ENCODE data around the gene SMARCC2. TPM values are rescaled to one million over a fixed set of nuclear protein-coding genes. Genes with fewer than 3 reads are reported as not detected.

SMARCC2 gene
- total and polyA plus RNA-seq, 2 of the 13 experiments (the other 11 are each of a cell fraction or from before 2014, with no cell fraction given), result 21.3 to 24.1 TPM

DNA sequence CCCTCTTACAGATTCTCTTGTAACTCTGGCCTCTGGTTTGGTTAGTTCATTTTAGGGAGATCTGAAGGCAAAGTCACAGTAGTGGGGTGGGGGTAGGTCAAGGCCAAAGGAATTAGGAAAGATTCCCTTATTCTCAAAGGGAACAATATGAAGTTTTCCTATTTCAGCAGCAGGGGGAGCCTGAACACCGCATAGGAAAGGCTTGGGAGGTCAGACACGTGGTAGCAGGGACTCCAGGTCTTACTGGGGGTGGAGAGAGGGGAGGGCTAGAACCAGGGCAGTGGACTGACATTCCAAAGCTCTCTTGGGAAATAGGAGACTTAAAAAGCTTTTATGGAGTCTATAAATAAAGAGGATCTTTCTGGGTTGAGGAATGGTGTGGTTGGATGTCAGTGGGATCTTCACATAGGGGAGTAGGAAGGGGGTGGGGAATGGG lies 69.9 kb downstream of the SMARCC2 start (continued):
- TF ChIP-seq, protein P1, sequence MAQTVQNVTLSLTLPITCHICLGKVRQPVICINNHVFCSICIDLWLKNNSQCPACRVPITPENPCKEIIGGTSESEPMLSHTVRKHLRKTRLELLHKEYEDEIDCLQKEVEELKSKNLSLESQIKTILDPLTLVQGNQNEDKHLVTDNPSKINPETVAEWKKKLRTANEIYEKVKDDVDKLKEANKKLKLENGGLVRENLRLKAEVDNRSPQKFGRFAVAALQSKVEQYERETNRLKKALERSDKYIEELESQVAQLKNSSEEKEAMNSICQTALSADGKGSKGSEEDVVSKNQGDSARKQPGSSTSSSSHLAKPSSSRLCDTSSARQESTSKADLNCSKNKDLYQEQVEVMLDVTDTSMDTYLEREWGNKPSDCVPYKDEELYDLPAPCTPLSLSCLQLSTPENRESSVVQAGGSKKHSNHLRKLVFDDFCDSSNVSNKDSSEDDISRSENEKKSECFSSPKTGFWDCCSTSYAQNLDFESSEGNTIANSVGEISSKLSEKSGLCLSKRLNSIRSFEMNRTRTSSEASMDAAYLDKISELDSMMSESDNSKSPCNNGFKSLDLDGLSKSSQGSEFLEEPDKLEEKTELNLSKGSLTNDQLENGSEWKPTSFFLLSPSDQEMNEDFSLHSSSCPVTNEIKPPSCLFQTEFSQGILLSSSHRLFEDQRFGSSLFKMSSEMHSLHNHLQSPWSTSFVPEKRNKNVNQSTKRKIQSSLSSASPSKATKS (CRISPR knock-in tag; IDR thresholded peaks at IDR 0.05), result no peak
- TF ChIP-seq, protein P2, sequence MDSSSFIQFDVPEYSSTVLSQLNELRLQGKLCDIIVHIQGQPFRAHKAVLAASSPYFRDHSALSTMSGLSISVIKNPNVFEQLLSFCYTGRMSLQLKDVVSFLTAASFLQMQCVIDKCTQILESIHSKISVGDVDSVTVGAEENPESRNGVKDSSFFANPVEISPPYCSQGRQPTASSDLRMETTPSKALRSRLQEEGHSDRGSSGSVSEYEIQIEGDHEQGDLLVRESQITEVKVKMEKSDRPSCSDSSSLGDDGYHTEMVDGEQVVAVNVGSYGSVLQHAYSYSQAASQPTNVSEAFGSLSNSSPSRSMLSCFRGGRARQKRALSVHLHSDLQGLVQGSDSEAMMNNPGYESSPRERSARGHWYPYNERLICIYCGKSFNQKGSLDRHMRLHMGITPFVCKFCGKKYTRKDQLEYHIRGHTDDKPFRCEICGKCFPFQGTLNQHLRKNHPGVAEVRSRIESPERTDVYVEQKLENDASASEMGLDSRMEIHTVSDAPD (CRISPR knock-in tag; IDR thresholded peaks at IDR 0.05), result no peak
- TF ChIP-seq CHD2 (IDR thresholded peaks at IDR 0.05; ENCODE audit: low read depth, low read length) (no peak), SIN3A (IDR thresholded peaks at IDR 0.05; ENCODE audit: borderline replicate concordance, low read depth, low read length) (peak; percentile 71; the same call in 1 of the 2 replicates), ISX (CRISPR knock-in tag; conservative IDR thresholded peaks at IDR 0.05) (no peak), HNF4A (CRISPR knock-in tag; IDR thresholded peaks at IDR 0.05) (peak; percentile 25), ZNF790 (CRISPR knock-in tag; IDR thresholded peaks at IDR 0.05; ENCODE audit: borderline replicate concordance) (no peak), SALL1 (CRISPR knock-in tag; IDR thresholded peaks at IDR 0.05) (0 out of 2 replicates have a peak, but pooled peaks have one; percentile 25), TAF15 (IDR thresholded peaks at IDR 0.05; ENCODE audit: low read depth, low read length, poor library complexity, severe bottlenecking) (no peak), ZMAT3 (CRISPR knock-in tag; conservative IDR thresholded peaks at IDR 0.05) (no peak), SP4 (CRISPR knock-in tag; IDR thresholded peaks at IDR 0.05) (no peak), ZBTB8A (CRISPR knock-in tag; IDR thresholded peaks at IDR 0.05; ENCODE audit: borderline replicate concordance, low read depth) (no peak), TAF1 (CRISPR knock-in tag; IDR thresholded peaks at IDR 0.05) (no peak), ZNF274 (CRISPR knock-in tag; IDR thresholded peaks at IDR 0.05) (no peak), KLF11 (CRISPR knock-in tag; IDR thresholded peaks at IDR 0.05) (no peak), CENPT (CRISPR knock-in tag; IDR thresholded peaks at IDR 0.05; ENCODE audit: low read depth) (no peak)
- TF ChIP-seq, protein P3, sequence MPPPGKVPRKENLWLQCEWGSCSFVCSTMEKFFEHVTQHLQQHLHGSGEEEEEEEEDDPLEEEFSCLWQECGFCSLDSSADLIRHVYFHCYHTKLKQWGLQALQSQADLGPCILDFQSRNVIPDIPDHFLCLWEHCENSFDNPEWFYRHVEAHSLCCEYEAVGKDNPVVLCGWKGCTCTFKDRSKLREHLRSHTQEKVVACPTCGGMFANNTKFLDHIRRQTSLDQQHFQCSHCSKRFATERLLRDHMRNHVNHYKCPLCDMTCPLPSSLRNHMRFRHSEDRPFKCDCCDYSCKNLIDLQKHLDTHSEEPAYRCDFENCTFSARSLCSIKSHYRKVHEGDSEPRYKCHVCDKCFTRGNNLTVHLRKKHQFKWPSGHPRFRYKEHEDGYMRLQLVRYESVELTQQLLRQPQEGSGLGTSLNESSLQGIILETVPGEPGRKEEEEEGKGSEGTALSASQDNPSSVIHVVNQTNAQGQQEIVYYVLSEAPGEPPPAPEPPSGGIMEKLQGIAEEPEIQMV (CRISPR knock-in tag; IDR thresholded peaks at IDR 0.05; ENCODE audit: low read depth), result no peak
- TF ChIP-seq, protein P4, sequence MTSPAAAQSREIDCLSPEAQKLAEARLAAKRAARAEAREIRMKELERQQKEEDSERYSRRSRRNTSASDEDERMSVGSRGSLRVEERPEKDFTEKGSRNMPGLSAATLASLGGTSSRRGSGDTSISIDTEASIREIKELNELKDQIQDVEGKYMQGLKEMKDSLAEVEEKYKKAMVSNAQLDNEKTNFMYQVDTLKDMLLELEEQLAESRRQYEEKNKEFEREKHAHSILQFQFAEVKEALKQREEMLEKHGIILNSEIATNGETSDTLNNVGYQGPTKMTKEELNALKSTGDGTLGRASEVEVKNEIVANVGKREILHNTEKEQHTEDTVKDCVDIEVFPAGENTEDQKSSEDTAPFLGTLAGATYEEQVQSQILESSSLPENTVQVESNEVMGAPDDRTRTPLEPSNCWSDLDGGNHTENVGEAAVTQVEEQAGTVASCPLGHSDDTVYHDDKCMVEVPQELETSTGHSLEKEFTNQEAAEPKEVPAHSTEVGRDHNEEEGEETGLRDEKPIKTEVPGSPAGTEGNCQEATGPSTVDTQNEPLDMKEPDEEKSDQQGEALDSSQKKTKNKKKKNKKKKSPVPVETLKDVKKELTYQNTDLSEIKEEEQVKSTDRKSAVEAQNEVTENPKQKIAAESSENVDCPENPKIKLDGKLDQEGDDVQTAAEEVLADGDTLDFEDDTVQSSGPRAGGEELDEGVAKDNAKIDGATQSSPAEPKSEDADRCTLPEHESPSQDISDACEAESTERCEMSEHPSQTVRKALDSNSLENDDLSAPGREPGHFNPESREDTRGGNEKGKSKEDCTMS (CRISPR knock-in tag; conservative IDR thresholded peaks at IDR 0.05), result no peak
- TF ChIP-seq, protein P5, sequence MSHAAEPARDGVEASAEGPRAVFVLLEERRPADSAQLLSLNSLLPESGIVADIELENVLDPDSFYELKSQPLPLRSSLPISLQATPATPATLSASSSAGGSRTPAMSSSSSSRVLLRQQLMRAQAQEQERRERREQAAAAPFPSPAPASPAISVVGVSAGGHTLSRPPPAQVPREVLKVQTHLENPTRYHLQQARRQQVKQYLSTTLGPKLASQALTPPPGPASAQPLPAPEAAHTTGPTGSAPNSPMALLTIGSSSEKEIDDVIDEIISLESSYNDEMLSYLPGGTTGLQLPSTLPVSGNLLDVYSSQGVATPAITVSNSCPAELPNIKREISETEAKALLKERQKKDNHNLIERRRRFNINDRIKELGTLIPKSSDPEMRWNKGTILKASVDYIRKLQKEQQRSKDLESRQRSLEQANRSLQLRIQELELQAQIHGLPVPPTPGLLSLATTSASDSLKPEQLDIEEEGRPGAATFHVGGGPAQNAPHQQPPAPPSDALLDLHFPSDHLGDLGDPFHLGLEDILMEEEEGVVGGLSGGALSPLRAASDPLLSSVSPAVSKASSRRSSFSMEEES (CRISPR knock-in tag; IDR thresholded peaks at IDR 0.05), result 0 out of 2 replicates have a peak, but pooled peaks have one; percentile 63
- TF ChIP-seq, protein P6, sequence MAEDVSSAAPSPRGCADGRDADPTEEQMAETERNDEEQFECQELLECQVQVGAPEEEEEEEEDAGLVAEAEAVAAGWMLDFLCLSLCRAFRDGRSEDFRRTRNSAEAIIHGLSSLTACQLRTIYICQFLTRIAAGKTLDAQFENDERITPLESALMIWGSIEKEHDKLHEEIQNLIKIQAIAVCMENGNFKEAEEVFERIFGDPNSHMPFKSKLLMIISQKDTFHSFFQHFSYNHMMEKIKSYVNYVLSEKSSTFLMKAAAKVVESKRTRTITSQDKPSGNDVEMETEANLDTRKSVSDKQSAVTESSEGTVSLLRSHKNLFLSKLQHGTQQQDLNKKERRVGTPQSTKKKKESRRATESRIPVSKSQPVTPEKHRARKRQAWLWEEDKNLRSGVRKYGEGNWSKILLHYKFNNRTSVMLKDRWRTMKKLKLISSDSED (CRISPR knock-in tag; IDR thresholded peaks at IDR 0.05), result no peak
